Measurements from ENCODE around the gene SLC12A8. TPM values are rescaled to one million over a fixed set of nuclear protein-coding genes. Genes with fewer than 3 reads are reported as not detected.

Gene SLC12A8
- polyA plus RNA-seq, 1 of the 3 experiments (the other 2 are of a cell fraction) = 7.5 TPM

- no peaks in the 10 kb centered on the region for H3K79me2 ChIP-seq (ENCODE audit: insufficient read depth)
- no peak overlapping the region for H3K27ac ChIP-seq (ENCODE audit: low read depth in 2 of 2, low read length in 1 of 2)
- no peaks in the 10 kb centered on the region for H3K36me3 ChIP-seq (replicated peaks in 1 of 2; ENCODE audit: control insufficient read depth in 1 of 2, insufficient read depth in 2 of 2, low read length in 1 of 2)
- H3F3A ChIP-seq (replicated peaks; ENCODE audit: insufficient read depth) = peaks cover 3% of the 10 kb centered on the region
- no peaks in the 10 kb centered on the region for H4K20me1 ChIP-seq (ENCODE audit: insufficient read depth)
- no peaks in the 10 kb centered on the region for H3K9me3 ChIP-seq
- no peaks in the 10 kb centered on the region for H3K9me2 ChIP-seq
- TF ChIP-seq, protein P1, sequence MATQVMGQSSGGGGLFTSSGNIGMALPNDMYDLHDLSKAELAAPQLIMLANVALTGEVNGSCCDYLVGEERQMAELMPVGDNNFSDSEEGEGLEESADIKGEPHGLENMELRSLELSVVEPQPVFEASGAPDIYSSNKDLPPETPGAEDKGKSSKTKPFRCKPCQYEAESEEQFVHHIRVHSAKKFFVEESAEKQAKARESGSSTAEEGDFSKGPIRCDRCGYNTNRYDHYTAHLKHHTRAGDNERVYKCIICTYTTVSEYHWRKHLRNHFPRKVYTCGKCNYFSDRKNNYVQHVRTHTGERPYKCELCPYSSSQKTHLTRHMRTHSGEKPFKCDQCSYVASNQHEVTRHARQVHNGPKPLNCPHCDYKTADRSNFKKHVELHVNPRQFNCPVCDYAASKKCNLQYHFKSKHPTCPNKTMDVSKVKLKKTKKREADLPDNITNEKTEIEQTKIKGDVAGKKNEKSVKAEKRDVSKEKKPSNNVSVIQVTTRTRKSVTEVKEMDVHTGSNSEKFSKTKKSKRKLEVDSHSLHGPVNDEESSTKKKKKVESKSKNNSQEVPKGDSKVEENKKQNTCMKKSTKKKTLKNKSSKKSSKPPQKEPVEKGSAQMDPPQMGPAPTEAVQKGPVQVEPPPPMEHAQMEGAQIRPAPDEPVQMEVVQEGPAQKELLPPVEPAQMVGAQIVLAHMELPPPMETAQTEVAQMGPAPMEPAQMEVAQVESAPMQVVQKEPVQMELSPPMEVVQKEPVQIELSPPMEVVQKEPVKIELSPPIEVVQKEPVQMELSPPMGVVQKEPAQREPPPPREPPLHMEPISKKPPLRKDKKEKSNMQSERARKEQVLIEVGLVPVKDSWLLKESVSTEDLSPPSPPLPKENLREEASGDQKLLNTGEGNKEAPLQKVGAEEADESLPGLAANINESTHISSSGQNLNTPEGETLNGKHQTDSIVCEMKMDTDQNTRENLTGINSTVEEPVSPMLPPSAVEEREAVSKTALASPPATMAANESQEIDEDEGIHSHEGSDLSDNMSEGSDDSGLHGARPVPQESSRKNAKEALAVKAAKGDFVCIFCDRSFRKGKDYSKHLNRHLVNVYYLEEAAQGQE (IDR thresholded peaks at IDR 0.05; ENCODE audit: low read depth, low read length) = no peak
- TF ChIP-seq RXRA (IDR thresholded peaks at IDR 0.05; ENCODE audit: borderline replicate concordance, low read depth) = no peak
- no peak for TF ChIP-seq RCOR1 (IDR thresholded peaks at IDR 0.05; ENCODE audit: low read length)
- no peak overlapping the region for H3K4me2 ChIP-seq
- H3K27me3 ChIP-seq (ENCODE audit: insufficient read depth) = no peaks in the 10 kb centered on the region
- 97% methylated on average over 3 of the region's 3 CpGs for WGBS (ENCODE audit: low lambda C conversion rate)
- H2AFZ ChIP-seq (ENCODE audit: low read depth) = no peak overlapping the region
- H3K4me3 ChIP-seq (ENCODE audit: low read depth in 2 of 2, low read length in 1 of 2) = no peak overlapping the region
- no peak overlapping the region for H3K9ac ChIP-seq
- no peak for DNase-seq
- CTCF ChIA-PET = interaction anchor here (0.9 to 1.1 kb wide), 2 partner anchors 83 to 513 kb away, joined by 3 read pairs; no protein-coding TSS in a partner anchor
- peaks cover 0 to 13% of the 10 kb centered on the region in 2 experiments; a peak in 1 of 4 replicates for H3K4me1 ChIP-seq (ENCODE audit: control insufficient read depth in 1 of 2, insufficient read depth in 2 of 2, low read depth in 1 of 2, low read length in 1 of 2)
- POLR2A ChIA-PET = no interaction called here
Measured at GRCh38 chr3:125077864-125078263, 134.7 kb downstream of the SLC12A8 start.

- no peak overlapping the region for H2AFZ ChIP-seq (ENCODE audit: low read depth)
- no peak overlapping the region for H3K27ac ChIP-seq (ENCODE audit: low read depth in 2 of 2, low read length in 1 of 2)
- H3K4me3 ChIP-seq (ENCODE audit: low read depth in 2 of 2, low read length in 1 of 2) = no peak overlapping the region
- H3F3A ChIP-seq (replicated peaks; ENCODE audit: insufficient read depth) = peaks cover 5% of the 10 kb centered on the region
- H3K9me3 ChIP-seq = no peaks in the 10 kb centered on the region
- no peak overlapping the region for H3K9ac ChIP-seq
- ChIA-PET CTCF (interaction anchor here (1.5 kb wide), 1 partner anchor 13 kb away, joined by 4 read pairs; no protein-coding TSS in a partner anchor), POLR2A (no interaction called here)
- no peak overlapping the region for H3K4me2 ChIP-seq
- TF ChIP-seq GABPA (IDR thresholded peaks at IDR 0.05; ENCODE audit: low read depth) (no peak), NFIC (IDR thresholded peaks at IDR 0.05; ENCODE audit: borderline replicate concordance) (no peak), MEF2A (IDR thresholded peaks at IDR 0.05; ENCODE audit: borderline replicate concordance, low read depth) (no peak), MXI1 (IDR thresholded peaks at IDR 0.05; ENCODE audit: low read depth, low read length) (no peak), NRF1 (IDR thresholded peaks at IDR 0.05; ENCODE audit: low read depth, low read length) (no peak), JUND (IDR thresholded peaks at IDR 0.05) (no peak), CHD2 (IDR thresholded peaks at IDR 0.05; ENCODE audit: low read length, partially characterized antibody) (no peak), FOXM1 (IDR thresholded peaks at IDR 0.05; ENCODE audit: low read depth) (no peak), MAX (IDR thresholded peaks at IDR 0.05; ENCODE audit: low read depth) (no peak), ZBTB33 (IDR thresholded peaks at IDR 0.05; ENCODE audit: borderline replicate concordance, low read depth) (no peak), SMC3 (IDR thresholded peaks at IDR 0.05; ENCODE audit: low read depth, low read length) (no peak)
- TF ChIP-seq, protein P1 (IDR thresholded peaks at IDR 0.05; ENCODE audit: low read depth, low read length) = no peak
- no peaks in the 10 kb centered on the region for H3K79me2 ChIP-seq (ENCODE audit: insufficient read depth)
- no peaks in the 10 kb centered on the region for H3K9me2 ChIP-seq
- no peaks in the 10 kb centered on the region for H3K27me3 ChIP-seq (ENCODE audit: insufficient read depth)
- no peak for DNase-seq
- no peaks in the 10 kb centered on the region for H3K36me3 ChIP-seq (replicated peaks in 1 of 2; ENCODE audit: control insufficient read depth in 1 of 2, insufficient read depth in 2 of 2, low read length in 1 of 2)
- WGBS (ENCODE audit: low lambda C conversion rate) = 83% methylated on average over 1 of the region's 1 CpG
- no peaks in the 10 kb centered on the region for H4K20me1 ChIP-seq (ENCODE audit: insufficient read depth)
- H3K4me1 ChIP-seq (ENCODE audit: control insufficient read depth in 1 of 2, insufficient read depth in 2 of 2, low read depth in 1 of 2, low read length in 1 of 2) = peaks cover 0 to 17% of the 10 kb centered on the region in 2 experiments; a peak in 1 of 4 replicates
Measured at GRCh38 chr3:125076464-125076863, 136.1 kb downstream of the SLC12A8 start.

All from SK-N-SH (cell line).